GM12878 (cell line): ENCODE measurements around the gene TDRD3. TPM values are rescaled to one million over a fixed set of nuclear protein-coding genes. Genes with fewer than 3 reads are reported as not detected.

Experiments
- ATAC-seq: fragments of 200-7000 bp; cut with Tn5 transposase; 3 replicates; pipeline ENCODE4 v1.9.1; 2020; ENCODE audit warnings: mild to moderate bottlenecking, moderate library complexity
- BruUV-seq: library from RNA; stranded (reverse); fragments of 400-500 nt; replicated peaks from 2 replicates; lab custom pipeline; 2021; lab: Mats Ljungman, UMichigan
- CTCF ChIA-PET: fragments of 300-600 bp; sonication (Branson Sonifier 250); formaldehyde crosslinking; extraction: SDS; loops from one replicate; lab custom pipeline; 2021; ENCODE audit warnings: inconsistent platforms; lab: Yijun Ruan, JAX
- POLR2A ChIA-PET: fragments of 350-600 bp; formaldehyde crosslinking; extraction: SDS; loops from one replicate; lab custom pipeline; 2021; ENCODE audit warnings: inconsistent platforms; lab: Charles Lee
- RAD21 ChIA-PET: fragments of 300-600 bp; sonication (Branson Sonifier 250); formaldehyde crosslinking; loops from one replicate; lab custom pipeline; 2023; ENCODE audit warnings: antibody characterized with exemption; ENCODE audit not compliant: unreplicated experiment; lab: Charles Lee
- SMC1A ChIA-PET: fragments of 300-600 bp; sonication (Branson Sonifier 250); formaldehyde crosslinking; loops from one replicate; lab custom pipeline; 2023; ENCODE audit not compliant: unreplicated experiment, uncharacterized antibody; lab: Charles Lee
- DNase-seq: peaks from one replicate; pipeline ENCODE4 v3.0.0-alpha.2; 2011; ENCODE audit warnings: low read depth, low spot score
- FAIRE-seq: peaks from 3 replicates; lab custom pipeline; 2011; peaks lifted over from hg19 to GRCh38; lab: Jason Lieb, UNC
- H2AFZ ChIP-seq: 2 replicates; pipeline ENCODE4 v1.6.0; 2011; ENCODE audit warnings: low read depth, low read length, control low read depth; ENCODE audit not compliant: control insufficient read depth
- H3K27ac ChIP-seq: 2 replicates; pipeline ENCODE4 v1.5.1; 2011; ENCODE audit warnings: control low read depth; ENCODE audit not compliant: control insufficient read depth, insufficient read depth
- H3K27me3 ChIP-seq, 2 experiments: replicated peaks in 1 of 2; 2 replicates each; pipeline versions ENCODE4 v1.6.0 to v1.6.1; 2011; ENCODE audit warnings: low read length in 1 of 2; ENCODE audit not compliant: control insufficient read depth in 2 of 2, insufficient read depth in 2 of 2
- H3K36me3 ChIP-seq, 2 experiments: 2 replicates each; pipeline ENCODE4 v1.5.1; 2011; ENCODE audit warnings: low read length in 1 of 2; ENCODE audit not compliant: control insufficient read depth in 2 of 2, insufficient read depth in 2 of 2
- H3K4me1 ChIP-seq: 2 replicates; pipeline ENCODE4 v1.6.1; 2011; ENCODE audit warnings: mild to moderate bottlenecking, low read length, moderate library complexity, mixed read lengths; ENCODE audit not compliant: control insufficient read depth, insufficient read depth
- H3K4me2 ChIP-seq: 2 replicates; pipeline ENCODE4 v1.6.0; 2011; ENCODE audit warnings: control low read depth; ENCODE audit not compliant: control insufficient read depth, insufficient read depth
- H3K4me3 ChIP-seq: fragments of 200-600 bp; sonication (generic); 2 replicates; pipeline ENCODE4 v1.5.1; 2016
- H3K79me2 ChIP-seq: 2 replicates; pipeline ENCODE4 v1.6.0; 2011; ENCODE audit warnings: low read length; ENCODE audit not compliant: control insufficient read depth, insufficient read depth
- H3K9ac ChIP-seq: 2 replicates; pipeline ENCODE4 v1.8.0; 2011; ENCODE audit warnings: low read length, control low read depth, mixed read lengths; ENCODE audit not compliant: control insufficient read depth, insufficient read depth
- H3K9me3 ChIP-seq: replicated peaks from 3 replicates; pipeline ENCODE4 v1.5.1; 2011; ENCODE audit warnings: mild to moderate bottlenecking, low read length; ENCODE audit not compliant: control insufficient read depth, insufficient read depth
- H4K20me1 ChIP-seq: 2 replicates; pipeline ENCODE4 v1.6.0; 2011; ENCODE audit not compliant: control insufficient read depth, insufficient read depth
- ATF7 ChIP-seq: fragments of 450-650 bp; IDR thresholded peaks from 2 replicates; pipeline ENCODE4 v1.6.1; 2016; ENCODE audit warnings: low read depth, mild to moderate bottlenecking
- CBX3 ChIP-seq: fragments of 200-600 bp; sonication (generic); IDR thresholded peaks from 2 replicates; pipeline ENCODE4 v1.6.1; 2016; ENCODE audit warnings: low read depth, borderline replicate concordance
- CEBPB ChIP-seq, 2 experiments: fragments of 150-350 bp in 1 of 2; IDR thresholded peaks; 2 replicates each; pipeline ENCODE4 v1.6.1; 2012 to 2014; ENCODE audit warnings: low read depth in 2 of 2, low read length in 2 of 2, borderline replicate concordance in 1 of 2, inconsistent platforms in 1 of 2
- CHD2 ChIP-seq: IDR thresholded peaks from 2 replicates; pipeline ENCODE4 v1.6.1; 2011; ENCODE audit warnings: low read depth, low read length, improper control_type of control experiment, borderline replicate concordance
- CHD4 ChIP-seq: fragments of 200-600 bp; sonication (generic); IDR thresholded peaks from 2 replicates; pipeline ENCODE4 v1.6.1; 2016; ENCODE audit warnings: mild to moderate bottlenecking
- CREB1 ChIP-seq: IDR thresholded peaks from 2 replicates; pipeline ENCODE4 v1.6.1; 2012; ENCODE audit warnings: low read depth, mild to moderate bottlenecking, inconsistent platforms
- IKZF1 ChIP-seq: fragments of 450-650 bp; conservative IDR thresholded peaks from 2 replicates; pipeline ENCODE4 v1.6.1; 2017; ENCODE audit warnings: antibody characterized with exemption, mild to moderate bottlenecking
- IKZF2 ChIP-seq, 2 experiments: fragments of 450-650 bp; IDR thresholded peaks; 2 replicates each; pipeline ENCODE4 v1.6.1; 2017; ENCODE audit warnings: mild to moderate bottlenecking in 2 of 2, moderate library complexity in 2 of 2
- MLLT1 ChIP-seq: fragments of 450-650 bp; IDR thresholded peaks from 2 replicates; pipeline ENCODE4 v1.6.1; 2016; ENCODE audit warnings: mild to moderate bottlenecking
- NFYB ChIP-seq: IDR thresholded peaks from 2 replicates; pipeline ENCODE4 v1.6.1; 2011; ENCODE audit warnings: low read depth, mild to moderate bottlenecking, low read length, improper control_type of control experiment, moderate library complexity; ENCODE audit not compliant: insufficient read depth
- RB1 ChIP-seq: fragments of 450-650 bp; formaldehyde crosslinking; IDR thresholded peaks from 2 replicates; pipeline ENCODE4 v1.6.1; 2017; ENCODE audit warnings: mild to moderate bottlenecking, borderline replicate concordance
- SMC3 ChIP-seq: IDR thresholded peaks from 2 replicates; pipeline ENCODE4 v1.6.1; 2011; ENCODE audit warnings: low read length, improper control_type of control experiment, borderline replicate concordance
- SUZ12 ChIP-seq: fragments of 200-600 bp; sonication (generic); IDR thresholded peaks from one replicate; pipeline ENCODE4 v1.6.1; 2018; ENCODE audit warnings: antibody characterized with exemption, mild to moderate bottlenecking; ENCODE audit not compliant: unreplicated experiment
- ZNF207 ChIP-seq: fragments of 450-650 bp; IDR thresholded peaks from 2 replicates; pipeline ENCODE4 v1.6.1; 2014; ENCODE audit warnings: antibody characterized with exemption, mild to moderate bottlenecking, borderline replicate concordance
- ZNF24 ChIP-seq: fragments of 450-650 bp; IDR thresholded peaks from 2 replicates; pipeline ENCODE4 v1.6.1; 2017; ENCODE audit warnings: antibody characterized with exemption, mild to moderate bottlenecking
- WGBS: methylation state at CpG from one replicate; pipeline ENCODE4 v1.1.6; 2016; ENCODE audit warnings: low lambda C conversion rate; ENCODE audit not compliant: insufficient replicate concordance, insufficient coverage; ENCODE audit errors: missing lambda C conversion rate; 5-methylcytosine and 5-hydroxymethylcytosine counted together
- in situ Hi-C: fragments of 300-500 bp; cut with MboI; formaldehyde crosslinking; loops from 9 replicates; pipeline ENCODE4 v1.14.3; 2018; ENCODE audit warnings: mixed read lengths
- intact Hi-C: fragments of 100-400 bp; cut with micrococcal nuclease; formaldehyde crosslinking; loops from one replicate; pipeline ENCODE4 v1.14.2; 2022; ENCODE audit not compliant: unreplicated experiment
- polyA plus RNA-seq, 11 experiments: library from polyadenylated mRNA; depleted of rRNA in 4 of 11; unstranded in 6 of 11; stranded (reverse) in 5 of 11; fragments of >200 nt; fragmentation: Nextera tagmentation in 4 of 11; fragmentation: Illumina TruSeq in 1 of 11; extraction: Ambion mirVana in 4 of 11; extraction: Trizol in 1 of 11; gene quantifications; 1 replicate in 1 of 11; 2 replicates in 10 of 11; pipeline versions ENCODE4 v1.2.1 to v1.2.3, GENCODE V29; 2011 to 2016; ENCODE audit warnings: inconsistent platforms in 2 of 11, missing spikeins in 2 of 11, low read depth in 1 of 11
- total RNA-seq, 4 experiments: library from RNA; depleted of rRNA in 3 of 4; stranded (reverse); fragments of >200 nt in 3 of 4; fragmentation: Illumina TruSeq in 1 of 4; extraction: Trizol in 1 of 4; gene quantifications; 2 replicates each; pipeline versions ENCODE4 v1.2.1 to v1.2.3, GENCODE V29; 2013 to 2021
- TF ChIP-seq, protein P1 (sequence below), 3 experiments: IDR thresholded peaks in 2 of 3; conservative IDR thresholded peaks in 1 of 3; 2 replicates each; pipeline ENCODE4 v1.5.1; 2011; ENCODE audit warnings: low read depth in 3 of 3, low read length in 3 of 3, mild to moderate bottlenecking in 3 of 3, control low read depth in 2 of 3, moderate library complexity in 2 of 3, inconsistent platforms in 1 of 3, mixed read lengths in 1 of 3; ENCODE audit not compliant: control insufficient read depth in 2 of 3, insufficient read depth in 1 of 3; ENCODE audit errors: extremely low read depth in 1 of 3
- TF ChIP-seq, protein P2 (sequence below): IDR thresholded peaks from 2 replicates; pipeline ENCODE4 v1.6.1; 2012; ENCODE audit warnings: low read depth, low read length, improper control_type of control experiment

TDRD3 gene
- total and polyA plus RNA-seq, 10 of the 15 experiments (the other 5 are each of a cell fraction or from before 2014, with no cell fraction given) = 8.4 to 27.9 (median 15.8) TPM

DNA sequence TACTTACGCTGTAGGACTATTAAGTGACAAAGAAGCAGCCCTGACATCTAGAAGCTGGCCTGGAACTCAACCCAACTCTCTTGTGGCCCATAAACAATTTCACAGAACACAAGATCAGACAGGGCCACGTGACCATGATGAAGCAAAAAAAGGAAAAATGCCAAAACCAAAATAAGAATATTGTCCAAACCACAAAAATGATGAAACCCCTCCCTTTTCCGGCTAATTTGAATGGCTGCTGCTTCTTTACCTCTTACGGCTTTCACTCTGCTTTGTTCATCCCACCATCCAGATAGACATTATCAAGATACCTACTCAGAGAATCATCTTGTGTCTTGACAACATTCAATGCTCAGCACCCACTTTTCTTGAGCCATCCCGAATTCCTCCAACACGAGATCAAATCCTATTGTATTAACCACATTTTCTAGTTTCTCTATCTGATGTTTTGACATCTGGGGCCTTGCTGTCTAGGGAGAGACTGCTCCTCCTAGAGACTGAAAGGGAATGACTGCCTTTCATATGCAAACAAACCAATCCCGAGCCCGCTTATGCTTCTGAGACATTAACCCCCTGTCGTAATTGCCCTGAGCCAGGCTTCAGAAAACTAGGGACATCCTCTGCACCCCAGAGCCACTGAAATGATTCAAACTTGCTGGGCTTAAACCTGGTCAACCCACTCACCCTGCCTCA lies 186.3 kb downstream of the TDRD3 start (continued):
- TF ChIP-seq SUZ12 (no peak), CREB1 (no peak)
- TF ChIP-seq, protein P1, sequence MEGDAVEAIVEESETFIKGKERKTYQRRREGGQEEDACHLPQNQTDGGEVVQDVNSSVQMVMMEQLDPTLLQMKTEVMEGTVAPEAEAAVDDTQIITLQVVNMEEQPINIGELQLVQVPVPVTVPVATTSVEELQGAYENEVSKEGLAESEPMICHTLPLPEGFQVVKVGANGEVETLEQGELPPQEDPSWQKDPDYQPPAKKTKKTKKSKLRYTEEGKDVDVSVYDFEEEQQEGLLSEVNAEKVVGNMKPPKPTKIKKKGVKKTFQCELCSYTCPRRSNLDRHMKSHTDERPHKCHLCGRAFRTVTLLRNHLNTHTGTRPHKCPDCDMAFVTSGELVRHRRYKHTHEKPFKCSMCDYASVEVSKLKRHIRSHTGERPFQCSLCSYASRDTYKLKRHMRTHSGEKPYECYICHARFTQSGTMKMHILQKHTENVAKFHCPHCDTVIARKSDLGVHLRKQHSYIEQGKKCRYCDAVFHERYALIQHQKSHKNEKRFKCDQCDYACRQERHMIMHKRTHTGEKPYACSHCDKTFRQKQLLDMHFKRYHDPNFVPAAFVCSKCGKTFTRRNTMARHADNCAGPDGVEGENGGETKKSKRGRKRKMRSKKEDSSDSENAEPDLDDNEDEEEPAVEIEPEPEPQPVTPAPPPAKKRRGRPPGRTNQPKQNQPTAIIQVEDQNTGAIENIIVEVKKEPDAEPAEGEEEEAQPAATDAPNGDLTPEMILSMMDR (IDR thresholded peaks at IDR 0.05 in 2 of 3, conservative IDR thresholded peaks at IDR 0.05 in 1 of 3; ENCODE audit: control insufficient read depth in 2 of 3, extremely low read depth in 1 of 3, insufficient read depth in 1 of 3, low read depth in 3 of 3, low read length in 3 of 3) = no peak

- peak; percentile 52; the same call in 2 of the 3 replicates for ATAC-seq
- DNase-seq = no peak
- TF ChIP-seq ATF7 = no peak
- TF ChIP-seq IKZF2 (IDR thresholded peaks at IDR 0.05) = no peak
- TF ChIP-seq IKZF1 = no peak
- TF ChIP-seq CBX3 = no peak
- no peak for TF ChIP-seq CHD4
- no peak for TF ChIP-seq CHD2
- TF ChIP-seq MLLT1 = no peak
- no peak for TF ChIP-seq CEBPB (IDR thresholded peaks at IDR 0.05; ENCODE audit: borderline replicate concordance in 1 of 2, low read depth in 2 of 2, low read length in 2 of 2)
- no peak for TF ChIP-seq ZNF24
- TF ChIP-seq RB1 = no peak
- TF ChIP-seq NFYB = no peak
- no peak for TF ChIP-seq SMC3
- no peak for TF ChIP-seq ZNF207
- TF ChIP-seq, protein P2, sequence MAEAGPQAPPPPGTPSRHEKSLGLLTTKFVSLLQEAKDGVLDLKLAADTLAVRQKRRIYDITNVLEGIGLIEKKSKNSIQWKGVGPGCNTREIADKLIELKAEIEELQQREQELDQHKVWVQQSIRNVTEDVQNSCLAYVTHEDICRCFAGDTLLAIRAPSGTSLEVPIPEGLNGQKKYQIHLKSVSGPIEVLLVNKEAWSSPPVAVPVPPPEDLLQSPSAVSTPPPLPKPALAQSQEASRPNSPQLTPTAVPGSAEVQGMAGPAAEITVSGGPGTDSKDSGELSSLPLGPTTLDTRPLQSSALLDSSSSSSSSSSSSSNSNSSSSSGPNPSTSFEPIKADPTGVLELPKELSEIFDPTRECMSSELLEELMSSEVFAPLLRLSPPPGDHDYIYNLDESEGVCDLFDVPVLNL = no peak
Measured at GRCh38 chr13:60583911-60584753, 187.1 kb downstream of the TDRD3 start.

More at GRCh38 chr13:60583911-60584753, 187.1 kb downstream of the TDRD3 start:
- no peaks in the 10 kb centered on the region for H3K36me3 ChIP-seq
- ChIA-PET POLR2A (interaction anchor here (0.5 kb wide), 1 partner anchor 747 kb away, joined by 5 read pairs; no protein-coding TSS in a partner anchor), SMC1A (no interaction called here), CTCF (interaction anchor here (0.8 to 0.9 kb wide), 2 partner anchors 87 to 100 kb away, joined by 3 read pairs; no protein-coding TSS in a partner anchor), RAD21 (no interaction called here)
- 32% methylated on average over 15 of the region's 15 CpGs for WGBS
- H3K9me3 ChIP-seq = no peaks in the 10 kb centered on the region; the same call in 2 of the 3 replicates
- no peaks in the 10 kb centered on the region for H3K27me3 ChIP-seq
- no peaks in the 10 kb centered on the region for H3K4me1 ChIP-seq
- H3K9ac ChIP-seq = no peak overlapping the region
- H2AFZ ChIP-seq = no peak overlapping the region
- no peaks in the 10 kb centered on the region for H3K79me2 ChIP-seq
- H3K4me3 ChIP-seq = no peak overlapping the region
- no peak overlapping the region for H3K27ac ChIP-seq
- no peak for FAIRE-seq
- H4K20me1 ChIP-seq = no peaks in the 10 kb centered on the region
- H3K4me2 ChIP-seq = no peak overlapping the region
- intact Hi-C loops = no loop called here
- in situ Hi-C loops = no loop called here
- no TSS peak for BruUV-seq
